Measurements from ENCODE around the gene TAF4.
A peak's percentile ranks its signal among the peaks of the same experiment; 100 is the strongest.

The TAF4 gene

DNA sequence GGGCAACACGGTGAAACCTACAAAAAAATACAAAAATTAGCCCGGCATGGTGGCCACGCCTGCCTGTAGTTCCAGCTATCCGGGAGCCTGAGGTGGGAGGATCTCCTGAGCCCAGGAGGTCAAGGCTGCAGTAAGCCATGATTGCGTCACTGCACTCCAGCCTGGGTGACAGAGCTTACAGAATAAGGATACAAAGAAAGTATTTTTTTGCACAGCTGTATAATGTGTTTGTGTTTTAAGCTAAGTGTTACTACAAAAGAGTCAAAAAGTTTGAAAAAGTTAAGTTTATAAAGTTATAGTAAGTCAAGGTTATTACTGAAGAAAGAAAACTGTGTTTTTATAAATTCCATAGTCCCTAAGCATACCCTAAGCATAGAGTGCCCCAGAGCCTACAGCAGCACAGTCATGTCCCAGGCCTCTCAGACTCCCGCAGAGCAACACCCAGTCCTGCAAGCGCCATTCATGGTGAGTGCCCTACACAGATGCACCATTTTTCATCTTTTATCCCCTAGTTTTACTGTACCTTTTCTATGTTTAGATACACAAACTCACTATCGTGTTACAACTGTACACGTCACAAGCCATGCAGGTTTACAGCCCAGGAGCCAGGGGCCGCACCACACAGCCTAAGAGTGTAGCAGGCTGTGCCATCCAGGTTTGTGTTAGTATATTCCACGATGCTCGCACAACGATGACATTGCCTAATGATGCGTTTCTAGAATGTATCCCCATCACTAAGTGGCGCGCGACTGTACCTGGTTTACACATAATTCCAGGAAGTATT lies 22.4 kb downstream of the TAF4 start:
- no peak for DNase-seq

- no peak for DNase-seq
Measured at GRCh38 chr20:62042025-62042820, 23.5 kb downstream of the TAF4 start.

GRCh38 chr20:62040933-62041332 lies 24.7 kb downstream of the TAF4 start:
- DNase-seq = no peak

DNA sequence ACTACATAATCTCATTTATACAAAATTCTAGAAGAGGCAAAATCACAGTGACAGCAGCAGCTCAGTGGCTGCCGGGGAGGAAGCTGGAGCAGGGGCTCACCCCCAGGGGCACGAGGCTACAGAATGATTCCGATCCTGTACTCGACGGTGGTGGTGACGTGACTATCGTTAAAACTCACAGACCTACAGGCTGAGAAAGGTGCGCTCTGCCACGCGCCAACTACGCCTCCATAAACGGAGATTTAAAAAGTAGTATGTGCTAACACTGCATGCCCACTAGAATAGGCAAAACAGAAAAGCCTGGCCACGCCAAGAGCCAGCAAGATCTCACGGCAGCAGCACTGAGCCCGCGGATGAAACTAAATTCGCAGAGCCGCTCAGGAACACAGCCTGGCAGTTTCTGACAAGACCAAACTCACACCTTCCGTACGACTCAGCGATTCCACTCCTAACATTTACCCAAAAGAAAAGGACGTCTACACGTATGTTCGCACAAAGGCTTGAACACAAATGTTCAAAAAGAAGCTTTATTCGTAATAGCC lies 25.2 kb downstream of the TAF4 start:
- no peak for DNase-seq

DNA sequence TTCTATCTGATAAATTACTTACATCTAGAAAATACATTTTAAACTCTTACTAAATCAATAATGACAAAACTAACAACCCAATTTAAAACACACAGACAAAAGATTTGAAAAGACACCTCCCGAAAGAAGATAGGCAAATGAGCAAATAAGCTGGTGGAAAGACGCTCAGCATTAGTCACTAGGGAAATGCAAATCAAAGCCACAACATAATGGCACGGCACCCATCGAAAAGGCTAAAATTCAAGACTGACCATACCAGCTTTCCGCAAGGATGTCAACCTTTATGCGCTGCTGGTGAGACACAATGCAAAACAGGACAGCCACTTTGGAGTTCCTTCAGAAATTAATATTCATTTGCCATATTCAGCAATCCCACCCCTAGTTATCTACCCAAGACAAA lies 25.9 kb downstream of the TAF4 start:
- no peak for DNase-seq

DNA sequence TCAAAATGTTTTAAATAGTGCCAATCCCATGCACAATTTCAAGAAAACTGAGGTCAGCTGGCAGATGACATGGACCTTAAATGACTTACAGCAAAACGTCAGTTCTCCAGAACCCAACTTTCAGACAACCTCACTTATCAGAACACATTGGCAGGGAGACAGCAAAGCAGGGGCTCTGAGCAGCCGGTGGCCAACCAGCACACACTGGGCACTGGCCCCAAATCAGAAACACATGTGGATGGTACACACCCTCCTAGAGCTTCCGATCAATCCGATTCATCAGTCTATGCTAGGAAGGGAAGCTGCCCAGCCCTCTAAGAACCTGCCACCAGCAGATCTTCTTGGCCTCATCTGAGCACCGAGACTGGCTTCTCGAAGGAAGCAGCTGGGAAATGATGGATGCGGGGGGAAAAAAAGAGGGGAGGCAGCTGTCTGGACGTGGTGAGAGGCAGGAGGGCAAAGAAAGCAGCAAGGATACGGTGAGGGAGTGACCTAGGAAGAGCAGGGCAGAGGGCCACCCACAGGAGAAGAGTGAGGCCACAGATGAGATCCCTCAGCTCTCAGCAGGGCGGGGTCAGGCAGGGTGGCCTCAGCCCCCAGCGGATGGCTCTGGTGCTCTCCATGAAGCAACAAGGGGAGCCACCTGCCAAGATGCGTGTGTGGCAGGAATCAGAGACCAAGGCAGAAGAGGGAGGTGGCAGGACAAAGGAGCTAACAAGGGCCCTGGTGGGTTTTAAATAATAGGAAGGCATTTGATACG lies 32.9 kb downstream of the TAF4 start:
- no peak for DNase-seq

DNA sequence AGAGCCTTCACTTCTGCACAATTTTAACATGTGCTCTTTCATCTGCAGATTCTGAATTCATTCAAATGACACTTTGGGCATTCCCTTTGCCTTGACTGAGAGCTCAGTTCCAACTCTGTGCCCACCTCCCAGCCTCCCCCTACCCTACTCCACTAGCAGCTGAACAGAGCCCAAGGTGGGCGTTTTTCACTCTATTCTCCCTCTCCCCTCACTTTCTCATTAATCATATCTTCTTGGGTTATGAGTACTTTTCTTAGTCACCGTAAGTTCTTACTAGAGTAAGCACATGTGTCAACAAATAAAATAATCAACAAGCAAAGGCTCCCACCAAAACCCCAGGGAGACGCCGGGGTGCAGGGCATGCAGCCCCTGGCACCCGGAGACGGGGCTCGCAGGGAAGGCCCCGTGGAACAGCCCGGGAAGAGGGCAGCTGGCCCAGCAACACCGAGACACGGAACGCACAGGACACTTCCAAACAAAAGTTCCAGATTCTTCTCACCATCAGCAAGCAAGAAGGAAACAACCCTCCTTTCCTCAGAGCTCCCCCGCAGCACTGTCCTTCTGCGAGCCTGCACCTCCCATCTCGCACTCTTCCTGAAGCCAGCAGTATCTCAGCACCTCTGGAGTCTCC lies 34.1 kb downstream of the TAF4 start:
- no peak for DNase-seq

- peak; percentile 87 for DNase-seq
Measured at GRCh38 chr20:62030834-62031434, 34.7 kb downstream of the TAF4 start.

- DNase-seq = no peak
Measured at GRCh38 chr20:62030357-62030756, 35.3 kb downstream of the TAF4 start.

DNA sequence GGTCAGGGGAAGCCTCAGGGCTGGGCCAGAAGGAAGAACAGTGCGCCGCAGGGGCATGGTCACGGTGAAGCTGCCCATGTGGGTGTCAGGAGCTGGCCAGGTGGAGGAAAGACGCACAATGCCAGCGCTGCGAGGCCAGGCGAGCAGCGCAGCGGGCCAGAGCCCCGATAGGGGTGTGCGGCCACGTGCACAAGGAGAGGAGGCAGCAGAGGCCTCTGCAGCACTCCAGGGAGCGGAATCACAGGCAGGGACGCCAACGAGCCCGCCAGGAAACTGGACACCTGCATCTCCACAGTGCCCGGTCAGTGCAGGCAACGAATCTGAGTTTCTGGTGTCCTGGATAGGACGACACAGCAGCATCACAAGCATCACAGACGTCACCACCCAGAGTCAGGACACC lies 35.7 kb downstream of the TAF4 start:
- DNase-seq = no peak

- no peak for DNase-seq
Measured at GRCh38 chr20:62029296-62029695, 36.4 kb downstream of the TAF4 start.

DNA sequence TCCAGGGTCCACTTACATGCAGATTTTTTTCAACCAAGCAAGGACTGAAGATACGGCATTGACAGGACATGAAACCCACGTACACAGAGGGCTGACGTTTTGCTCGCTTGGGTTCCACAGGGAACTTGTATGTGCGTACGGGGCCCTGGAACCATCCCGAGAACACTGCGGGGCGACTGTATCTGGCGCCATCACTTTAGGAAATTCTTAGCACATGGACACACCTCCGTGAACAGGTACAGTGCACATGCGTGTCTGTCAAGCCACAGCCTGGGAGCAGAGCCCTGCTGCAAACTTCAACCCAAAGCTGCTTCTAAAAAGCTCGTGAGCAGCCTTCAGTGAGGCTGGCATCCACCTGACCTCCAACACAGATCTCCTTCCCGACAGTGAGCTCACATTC lies 37.3 kb downstream of the TAF4 start:
- DNase-seq = no peak

GRCh38 chr20:62027698-62028321 lies 37.9 kb downstream of the TAF4 start:
- no peak for DNase-seq

GRCh38 chr20:62027116-62027515 lies 38.6 kb downstream of the TAF4 start:
- no peak for DNase-seq

GRCh38 chr20:62026564-62026856 lies 39.2 kb downstream of the TAF4 start:
- DNase-seq = no peak

DNA sequence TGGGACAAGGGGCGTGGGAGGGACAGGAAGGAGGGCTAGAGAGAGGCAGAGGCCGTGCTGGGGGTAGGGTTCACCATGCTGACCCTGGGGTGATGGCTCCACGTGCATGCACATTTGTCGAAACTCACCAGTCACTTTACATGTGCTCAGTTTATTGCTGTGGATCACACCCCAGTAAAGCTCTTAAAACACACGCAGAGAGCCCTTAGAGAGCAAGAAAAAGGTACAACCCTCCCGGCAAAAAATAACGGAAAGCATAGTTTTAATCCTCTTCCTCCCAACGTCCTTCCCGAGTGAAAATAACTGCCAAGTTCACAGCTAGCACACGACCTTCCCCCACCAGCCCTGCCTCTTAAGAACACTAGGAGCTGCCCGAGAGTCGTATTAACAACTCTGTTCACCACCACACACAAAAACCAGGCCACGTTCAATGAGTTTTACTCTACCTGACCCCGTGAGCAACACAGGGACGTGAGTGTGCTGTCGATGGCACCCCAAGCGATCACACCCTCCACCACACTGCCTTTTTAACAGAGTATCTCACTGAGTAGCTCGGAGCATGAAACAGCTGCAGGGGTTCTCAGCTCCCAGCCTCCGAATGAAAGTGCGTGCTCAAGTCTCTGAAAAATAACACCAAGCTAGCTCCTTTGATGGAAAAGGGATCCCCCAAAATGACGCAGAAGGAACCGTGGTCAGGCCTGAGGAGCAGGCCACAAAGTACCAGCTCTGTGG lies 39.7 kb downstream of the TAF4 start:
- DNase-seq = no peak

GRCh38 chr20:62025394-62025793 lies 40.3 kb downstream of the TAF4 start:
- DNase-seq = no peak

DNA sequence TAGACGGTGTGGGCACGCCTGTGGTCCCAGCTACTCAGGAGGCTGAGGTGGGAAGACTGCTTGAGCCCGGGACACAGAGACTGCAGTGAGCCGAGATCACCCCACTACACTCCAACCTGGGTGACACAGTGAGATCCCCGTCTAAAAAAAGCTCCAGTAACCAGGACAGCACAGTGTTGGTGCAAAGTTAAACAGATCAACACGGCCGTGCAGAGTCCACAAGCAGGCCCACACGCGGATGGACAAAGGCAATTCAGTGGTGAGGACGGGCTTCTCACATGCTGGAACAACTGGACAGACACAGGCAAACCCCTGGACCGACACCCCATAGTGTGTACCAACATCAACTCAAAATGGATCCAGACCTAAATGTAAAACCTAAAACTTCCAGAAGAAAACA lies 41.7 kb downstream of the TAF4 start:
- no peak for DNase-seq

DNA sequence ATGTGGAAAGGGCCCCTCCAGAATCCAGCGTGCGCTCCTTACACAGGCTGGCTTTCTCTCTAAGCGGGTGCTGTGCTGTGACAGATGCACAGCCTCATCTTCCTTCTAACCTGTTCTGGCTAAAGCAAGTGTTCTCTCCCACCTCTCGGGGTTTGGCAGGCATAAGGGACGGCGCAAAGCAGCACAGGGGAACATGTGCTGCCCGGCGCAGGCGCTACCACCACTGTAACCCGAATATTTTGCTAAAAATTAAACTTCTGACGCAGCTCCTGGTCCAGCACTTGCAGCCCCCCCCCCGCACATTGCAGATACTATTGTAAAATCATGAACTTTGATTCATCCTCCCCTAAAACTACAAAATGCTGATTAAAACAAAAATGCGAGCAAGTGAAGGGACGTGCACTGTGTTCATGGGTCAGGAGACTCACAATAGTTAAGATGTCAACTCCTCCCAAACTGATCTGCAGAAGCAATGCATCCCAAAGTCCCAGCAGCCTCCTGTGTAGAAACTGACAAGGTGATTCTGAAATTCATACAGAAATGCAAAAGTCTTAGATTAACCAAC lies 43.0 kb downstream of the TAF4 start:
- no peak for DNase-seq

GRCh38 chr20:62021793-62022385 lies 43.8 kb downstream of the TAF4 start:
- no peak for DNase-seq
